ENCODE results near the gene AP1G2. TPM values are rescaled to one million over a fixed set of nuclear protein-coding genes. Genes with fewer than 3 reads are reported as not detected.
"Not testable (repeated sequence)": the region's sequence is repeated elsewhere in the genome, so short reads cannot be mapped to it uniquely, and the experiment has no call there.

Gene AP1G2
- polyA plus RNA-seq, 1 donor, result 166 TPM

- no peaks in the 10 kb centered on the region for H3K27me3 ChIP-seq (ENCODE audit: control insufficient read depth, insufficient read depth, low read length)
- H3K4me1 ChIP-seq (ENCODE audit: control insufficient read depth, insufficient read depth, low read length), result no peaks in the 10 kb centered on the region
- no peaks in the 10 kb centered on the region for H3K36me3 ChIP-seq (ENCODE audit: control insufficient read depth, insufficient read depth, low read length)
- no peak overlapping the region for H3K27ac ChIP-seq (ENCODE audit: low read length)
- no peaks in the 10 kb centered on the region for H3K9me3 ChIP-seq (ENCODE audit: control insufficient read depth, low read depth, low read length)
- no peak overlapping the region for H3K4me3 ChIP-seq (ENCODE audit: low read length)
- DNase-seq, result no peak
- WGBS (ENCODE audit: insufficient coverage, low lambda C conversion rate), result no CpG with 5 or more reads among the region's 1 CpG
These were observed 33.2 kb upstream of the AP1G2 start for GRCh38 chr14:23600806-23601205.

- H3K4me3 ChIP-seq (ENCODE audit: low read length), result no peak overlapping the region
- DNase-seq, result no peak
- no peaks in the 10 kb centered on the region for H3K9me3 ChIP-seq (ENCODE audit: control insufficient read depth, low read depth, low read length)
- H3K4me1 ChIP-seq (ENCODE audit: control insufficient read depth, insufficient read depth, low read length), result no peaks in the 10 kb centered on the region
- H3K36me3 ChIP-seq (ENCODE audit: control insufficient read depth, insufficient read depth, low read length), result no peaks in the 10 kb centered on the region
- H3K27ac ChIP-seq (ENCODE audit: low read length), result no peak overlapping the region
- no peaks in the 10 kb centered on the region for H3K27me3 ChIP-seq (ENCODE audit: control insufficient read depth, insufficient read depth, low read length)
- 100% methylated on average over 1 of the region's 2 CpGs for WGBS (ENCODE audit: insufficient coverage, low lambda C conversion rate)
These were observed 32.7 kb upstream of the AP1G2 start for GRCh38 chr14:23600322-23600707.

GRCh38 chr14:23594191-23594590, 26.6 kb upstream of the AP1G2 start:
- not testable (repeated sequence) for H3K4me1 ChIP-seq (ENCODE audit: control insufficient read depth, insufficient read depth, low read length); H3K36me3 ChIP-seq (ENCODE audit: control insufficient read depth, insufficient read depth, low read length); H3K27ac ChIP-seq (ENCODE audit: low read length); DNase-seq; H3K9me3 ChIP-seq (ENCODE audit: control insufficient read depth, low read depth, low read length); H3K4me3 ChIP-seq (ENCODE audit: low read length); H3K27me3 ChIP-seq (ENCODE audit: control insufficient read depth, insufficient read depth, low read length)
- WGBS (ENCODE audit: insufficient coverage, low lambda C conversion rate), result no CpG with 5 or more reads among the region's 3 CpGs

GRCh38 chr14:23590198-23590597, 22.6 kb upstream of the AP1G2 start:
- no peaks in the 10 kb centered on the region for H3K36me3 ChIP-seq (ENCODE audit: control insufficient read depth, insufficient read depth, low read length)
- H3K4me1 ChIP-seq (ENCODE audit: control insufficient read depth, insufficient read depth, low read length), result peaks cover 5% of the 10 kb centered on the region
- no peaks in the 10 kb centered on the region for H3K27me3 ChIP-seq (ENCODE audit: control insufficient read depth, insufficient read depth, low read length)
- no peak overlapping the region for H3K27ac ChIP-seq (ENCODE audit: low read length)
- H3K4me3 ChIP-seq (ENCODE audit: low read length), result no peak overlapping the region
- no peak for DNase-seq
- no CpG with 5 or more reads among the region's 4 CpGs for WGBS (ENCODE audit: insufficient coverage, low lambda C conversion rate)
- H3K9me3 ChIP-seq (ENCODE audit: control insufficient read depth, low read depth, low read length), result no peaks in the 10 kb centered on the region

GRCh38 chr14:23589606-23590005, 22.0 kb upstream of the AP1G2 start:
- Histone ChIP-seq H3K4me3 (ENCODE audit: low read length) (no peak overlapping the region), H3K27ac (ENCODE audit: low read length) (no peak overlapping the region), H3K9me3 (ENCODE audit: control insufficient read depth, low read depth, low read length) (no peaks in the 10 kb centered on the region), H3K4me1 (ENCODE audit: control insufficient read depth, insufficient read depth, low read length) (peaks cover 5% of the 10 kb centered on the region), H3K27me3 (ENCODE audit: control insufficient read depth, insufficient read depth, low read length) (no peaks in the 10 kb centered on the region), H3K36me3 (ENCODE audit: control insufficient read depth, insufficient read depth, low read length) (no peaks in the 10 kb centered on the region)
- no peak for DNase-seq
- no CpG with 5 or more reads among the region's 2 CpGs for WGBS (ENCODE audit: insufficient coverage, low lambda C conversion rate)

- H3K9me3 ChIP-seq (ENCODE audit: control insufficient read depth, low read depth, low read length), result no peaks in the 10 kb centered on the region
- DNase-seq, result peak; percentile 88 to 91
- H3K4me1 ChIP-seq (ENCODE audit: control insufficient read depth, insufficient read depth, low read length), result peaks cover 5% of the 10 kb centered on the region
- H3K4me3 ChIP-seq (ENCODE audit: low read length), result no peak overlapping the region
- H3K27ac ChIP-seq (ENCODE audit: low read length), result no peak overlapping the region
- H3K27me3 ChIP-seq (ENCODE audit: control insufficient read depth, insufficient read depth, low read length), result no peaks in the 10 kb centered on the region
- no peaks in the 10 kb centered on the region for H3K36me3 ChIP-seq (ENCODE audit: control insufficient read depth, insufficient read depth, low read length)
- no CpG with 5 or more reads among the region's 5 CpGs for WGBS (ENCODE audit: insufficient coverage, low lambda C conversion rate)
These were observed 21.4 kb upstream of the AP1G2 start for GRCh38 chr14:23588884-23589598.

- not testable (repeated sequence) for H3K4me1 ChIP-seq (ENCODE audit: control insufficient read depth, insufficient read depth, low read length); DNase-seq; H3K9me3 ChIP-seq (ENCODE audit: control insufficient read depth, low read depth, low read length); H3K27ac ChIP-seq (ENCODE audit: low read length); H3K4me3 ChIP-seq (ENCODE audit: low read length); H3K36me3 ChIP-seq (ENCODE audit: control insufficient read depth, insufficient read depth, low read length); H3K27me3 ChIP-seq (ENCODE audit: control insufficient read depth, insufficient read depth, low read length)
- no CpG with 5 or more reads among the region's 26 CpGs for WGBS (ENCODE audit: insufficient coverage, low lambda C conversion rate)
These were observed 17.1 kb upstream of the AP1G2 start for GRCh38 chr14:23584527-23585203.

- WGBS (ENCODE audit: insufficient coverage, low lambda C conversion rate), result no CpG with 5 or more reads among the region's 25 CpGs
- not testable (repeated sequence) for H3K27me3 ChIP-seq (ENCODE audit: control insufficient read depth, insufficient read depth, low read length); H3K36me3 ChIP-seq (ENCODE audit: control insufficient read depth, insufficient read depth, low read length); DNase-seq; H3K27ac ChIP-seq (ENCODE audit: low read length); H3K9me3 ChIP-seq (ENCODE audit: control insufficient read depth, low read depth, low read length); H3K4me3 ChIP-seq (ENCODE audit: low read length); H3K4me1 ChIP-seq (ENCODE audit: control insufficient read depth, insufficient read depth, low read length)
These were observed 16.4 kb upstream of the AP1G2 start for GRCh38 chr14:23583761-23584526.

GRCh38 chr14:23582906-23583760, 15.5 kb upstream of the AP1G2 start:
- Histone ChIP-seq H3K9me3 (ENCODE audit: control insufficient read depth, low read depth, low read length) (no peaks in the 10 kb centered on the region), H3K27me3 (ENCODE audit: control insufficient read depth, insufficient read depth, low read length) (peaks cover 18% of the 10 kb centered on the region), H3K4me1 (ENCODE audit: control insufficient read depth, insufficient read depth, low read length) (no peaks in the 10 kb centered on the region), H3K36me3 (ENCODE audit: control insufficient read depth, insufficient read depth, low read length) (no peaks in the 10 kb centered on the region), H3K4me3 (ENCODE audit: low read length) (no peak overlapping the region), H3K27ac (ENCODE audit: low read length) (no peak overlapping the region)
- no peak for DNase-seq
- WGBS (ENCODE audit: insufficient coverage, low lambda C conversion rate), result no CpG with 5 or more reads among the region's 3 CpGs

- H3K36me3 ChIP-seq (ENCODE audit: control insufficient read depth, insufficient read depth, low read length), result no peaks in the 10 kb centered on the region
- H3K4me1 ChIP-seq (ENCODE audit: control insufficient read depth, insufficient read depth, low read length), result peaks cover 7% of the 10 kb centered on the region
- H3K27me3 ChIP-seq (ENCODE audit: control insufficient read depth, insufficient read depth, low read length), result peaks cover 38% of the 10 kb centered on the region
- WGBS (ENCODE audit: insufficient coverage, low lambda C conversion rate), result no CpG with 5 or more reads among the region's 8 CpGs
- H3K9me3 ChIP-seq (ENCODE audit: control insufficient read depth, low read depth, low read length), result peaks cover 5% of the 10 kb centered on the region
- DNase-seq, result no peak
- no peak overlapping the region for H3K27ac ChIP-seq (ENCODE audit: low read length)
- no peak overlapping the region for H3K4me3 ChIP-seq (ENCODE audit: low read length)
These were observed 13.3 kb upstream of the AP1G2 start for GRCh38 chr14:23580948-23581281.

Data from large intestine (tissue), 3 donors.